ENCODE data around the gene CARD8.

DNA sequence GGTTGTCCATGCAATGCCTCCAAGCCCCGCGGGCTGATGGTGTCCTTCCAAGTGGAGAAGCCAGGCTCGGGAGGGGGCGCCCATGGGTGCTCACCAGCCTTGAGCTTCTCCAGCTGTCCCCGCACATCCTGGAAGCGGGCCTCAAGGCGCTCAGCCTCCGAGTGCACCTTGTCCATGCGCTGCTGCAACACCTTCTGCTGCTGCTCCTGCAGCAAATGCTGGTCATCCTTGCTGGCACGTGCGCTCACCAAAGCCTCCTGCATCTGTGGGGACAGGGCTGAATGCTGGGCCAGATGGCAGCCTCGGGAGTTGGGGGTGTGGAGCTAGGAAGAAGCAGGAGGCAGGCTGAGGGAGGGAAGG, 46.9 kb upstream of the CARD8 start:
- no peak for TF ChIP-seq EZH2 (IDR thresholded peaks at IDR 0.05; ENCODE audit: borderline replicate concordance, low read depth, low read length, severe bottlenecking)
- no peak for TF ChIP-seq CTCF (IDR thresholded peaks at IDR 0.05; ENCODE audit: borderline replicate concordance, extremely low read depth, low read length, poor library complexity, severe bottlenecking)

All from DND-41 (cell line).